ENCODE data around the gene RGS8.

- TF ChIP-seq CTCF (IDR thresholded peaks at IDR 0.05) (no peak), EZH2 (IDR thresholded peaks at IDR 0.05; ENCODE audit: borderline replicate concordance, insufficient read depth, low read depth, low read length, poor library complexity, severe bottlenecking) (no peak)
Measured at GRCh38 chr1:182662956-182663355, 21.4 kb downstream of the RGS8 start.
